ENCODE data around the gene ATF2.

DNA sequence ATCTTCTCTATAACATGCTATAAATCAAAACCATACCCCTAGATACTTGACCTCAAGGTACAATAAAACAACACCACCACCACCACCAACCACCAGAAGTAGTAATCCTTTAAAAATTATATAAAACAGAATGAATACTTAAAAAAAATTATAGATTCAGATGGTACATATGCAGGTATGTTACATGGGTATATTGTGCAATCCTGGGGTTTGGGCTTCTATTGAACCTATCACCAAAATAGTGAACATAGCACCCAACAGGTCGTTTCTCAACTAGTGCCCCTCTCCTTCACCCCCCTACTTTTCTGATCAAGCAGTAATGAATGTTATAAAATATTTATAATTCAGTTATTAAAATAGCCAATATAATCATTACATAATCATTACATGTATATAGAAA, 91.7 kb downstream of the ATF2 start:
- TF ChIP-seq, protein P1, sequence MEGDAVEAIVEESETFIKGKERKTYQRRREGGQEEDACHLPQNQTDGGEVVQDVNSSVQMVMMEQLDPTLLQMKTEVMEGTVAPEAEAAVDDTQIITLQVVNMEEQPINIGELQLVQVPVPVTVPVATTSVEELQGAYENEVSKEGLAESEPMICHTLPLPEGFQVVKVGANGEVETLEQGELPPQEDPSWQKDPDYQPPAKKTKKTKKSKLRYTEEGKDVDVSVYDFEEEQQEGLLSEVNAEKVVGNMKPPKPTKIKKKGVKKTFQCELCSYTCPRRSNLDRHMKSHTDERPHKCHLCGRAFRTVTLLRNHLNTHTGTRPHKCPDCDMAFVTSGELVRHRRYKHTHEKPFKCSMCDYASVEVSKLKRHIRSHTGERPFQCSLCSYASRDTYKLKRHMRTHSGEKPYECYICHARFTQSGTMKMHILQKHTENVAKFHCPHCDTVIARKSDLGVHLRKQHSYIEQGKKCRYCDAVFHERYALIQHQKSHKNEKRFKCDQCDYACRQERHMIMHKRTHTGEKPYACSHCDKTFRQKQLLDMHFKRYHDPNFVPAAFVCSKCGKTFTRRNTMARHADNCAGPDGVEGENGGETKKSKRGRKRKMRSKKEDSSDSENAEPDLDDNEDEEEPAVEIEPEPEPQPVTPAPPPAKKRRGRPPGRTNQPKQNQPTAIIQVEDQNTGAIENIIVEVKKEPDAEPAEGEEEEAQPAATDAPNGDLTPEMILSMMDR (IDR thresholded peaks at IDR 0.05), result no peak
- no peak for TF ChIP-seq POLR2A (IDR thresholded peaks at IDR 0.05)
